Measurements from ENCODE around the gene ZNF516.

The ZNF516 gene

GRCh38 chr18:76528477-76529432 is 33.7 kb upstream of the ZNF516 start:
- no peak overlapping the region for H3K9ac ChIP-seq (ENCODE audit: low read depth, low read length)
- no peaks in the 10 kb centered on the region for H3K79me2 ChIP-seq (ENCODE audit: insufficient read depth, low read length)
- no peaks in the 10 kb centered on the region for H3K4me1 ChIP-seq (ENCODE audit: insufficient read depth, low read length)
- H3K9me3 ChIP-seq (ENCODE audit: insufficient read depth, low read length, severe bottlenecking) = no peaks in the 10 kb centered on the region
- TF ChIP-seq CTCF (IDR thresholded peaks at IDR 0.05; ENCODE audit: borderline replicate concordance, extremely low read depth, low read length, poor library complexity, severe bottlenecking) = no peak
- no peak for TF ChIP-seq EZH2 (IDR thresholded peaks at IDR 0.05; ENCODE audit: borderline replicate concordance, low read depth, low read length, severe bottlenecking)
- H3K4me3 ChIP-seq (ENCODE audit: low read depth in 1 of 2, low read length in 2 of 2) = no peak overlapping the region
- no peaks in the 10 kb centered on the region for H4K20me1 ChIP-seq (ENCODE audit: insufficient read depth, low read length)
- H3K27ac ChIP-seq (ENCODE audit: low read length) = no peak overlapping the region
- DNase-seq (no peak), ATAC-seq (ENCODE audit: insufficient read depth, low read depth) (no peak; the same call in 2 of the 3 replicates)
- H2AFZ ChIP-seq (ENCODE audit: low read depth, low read length) = no peak overlapping the region
- H3K4me2 ChIP-seq (ENCODE audit: insufficient read depth, low read length) = no peak overlapping the region
- H3K36me3 ChIP-seq (ENCODE audit: insufficient read depth, low read length) = no peaks in the 10 kb centered on the region
- H3K27me3 ChIP-seq (ENCODE audit: insufficient read depth, low read length, poor library complexity) = peaks cover 9% of the 10 kb centered on the region

- Histone ChIP-seq H3K4me1 (ENCODE audit: insufficient read depth, low read length) (no peaks in the 10 kb centered on the region), H4K20me1 (ENCODE audit: insufficient read depth, low read length) (no peaks in the 10 kb centered on the region), H3K27ac (ENCODE audit: low read length) (no peak overlapping the region), H3K9ac (ENCODE audit: low read depth, low read length) (no peak overlapping the region), H3K4me2 (ENCODE audit: insufficient read depth, low read length) (no peak overlapping the region), H3K27me3 (ENCODE audit: insufficient read depth, low read length, poor library complexity) (peaks cover 9% of the 10 kb centered on the region), H3K36me3 (ENCODE audit: insufficient read depth, low read length) (no peaks in the 10 kb centered on the region), H3K79me2 (ENCODE audit: insufficient read depth, low read length) (no peaks in the 10 kb centered on the region), H3K9me3 (ENCODE audit: insufficient read depth, low read length, severe bottlenecking) (no peaks in the 10 kb centered on the region), H2AFZ (ENCODE audit: low read depth, low read length) (no peak overlapping the region), H3K4me3 (ENCODE audit: low read depth in 1 of 2, low read length in 2 of 2) (no peak overlapping the region)
- TF ChIP-seq EZH2 (IDR thresholded peaks at IDR 0.05; ENCODE audit: borderline replicate concordance, low read depth, low read length, severe bottlenecking) = no peak
- TF ChIP-seq CTCF (IDR thresholded peaks at IDR 0.05; ENCODE audit: borderline replicate concordance, extremely low read depth, low read length, poor library complexity, severe bottlenecking) = no peak
- no peak for DNase-seq
- ATAC-seq (ENCODE audit: insufficient read depth, low read depth) = no peak
These were observed 30.9 kb upstream of the ZNF516 start for GRCh38 chr18:76525911-76526310.

- Histone ChIP-seq H3K9me3 (ENCODE audit: insufficient read depth, low read length, severe bottlenecking) (no peaks in the 10 kb centered on the region), H3K4me3 (ENCODE audit: low read depth in 1 of 2, low read length in 2 of 2) (no peak overlapping the region), H2AFZ (ENCODE audit: low read depth, low read length) (no peak overlapping the region), H3K4me1 (ENCODE audit: insufficient read depth, low read length) (no peaks in the 10 kb centered on the region), H3K4me2 (ENCODE audit: insufficient read depth, low read length) (no peak overlapping the region), H3K36me3 (ENCODE audit: insufficient read depth, low read length) (no peaks in the 10 kb centered on the region), H3K27me3 (ENCODE audit: insufficient read depth, low read length, poor library complexity) (peaks cover 9% of the 10 kb centered on the region), H4K20me1 (ENCODE audit: insufficient read depth, low read length) (no peaks in the 10 kb centered on the region), H3K9ac (ENCODE audit: low read depth, low read length) (no peak overlapping the region), H3K27ac (ENCODE audit: low read length) (no peak overlapping the region), H3K79me2 (ENCODE audit: insufficient read depth, low read length) (no peaks in the 10 kb centered on the region)
- DNase-seq = no peak
- TF ChIP-seq CTCF (IDR thresholded peaks at IDR 0.05; ENCODE audit: borderline replicate concordance, extremely low read depth, low read length, poor library complexity, severe bottlenecking) (no peak), EZH2 (IDR thresholded peaks at IDR 0.05; ENCODE audit: borderline replicate concordance, low read depth, low read length, severe bottlenecking) (no peak)
- ATAC-seq (ENCODE audit: insufficient read depth, low read depth) = no peak
These were observed 30.1 kb upstream of the ZNF516 start for GRCh38 chr18:76524900-76525698.
